Caco-2 (cell line): ENCODE measurements around the gene RBM17. TPM values are rescaled to one million over a fixed set of nuclear protein-coding genes. Genes with fewer than 3 reads are reported as not detected.

Source experiments
- BruUV-seq: library from RNA; stranded (reverse); fragments of 400-500 nt; replicated peaks from 2 replicates; lab custom pipeline; 2021; lab: Mats Ljungman, UMichigan
- CTCF ChIA-PET: fragments of 300-600 bp; sonication (Branson Sonifier 250); formaldehyde crosslinking; loops from one replicate; lab custom pipeline; 2022; ENCODE audit warnings: antibody characterized with exemption; lab: Charles Lee
- POLR2A ChIA-PET: fragments of 300-600 bp; sonication (Branson Sonifier 250); formaldehyde crosslinking; loops from one replicate; lab custom pipeline; 2022; ENCODE audit warnings: antibody characterized with exemption; lab: Charles Lee
- DNase-seq, 2 experiments: peaks; one replicate each; pipeline versions ENCODE4 v3.0.0 to v3.0.0-alpha.2; 2020 to 2022
- H3K27me3 ChIP-seq: replicated peaks from 2 replicates; pipeline ENCODE4 v1.6.0; 2011; ENCODE audit warnings: low read length; ENCODE audit not compliant: control insufficient read depth, insufficient read depth
- H3K36me3 ChIP-seq: 2 replicates; pipeline ENCODE4 v1.5.1; 2011; ENCODE audit warnings: low read length; ENCODE audit not compliant: control insufficient read depth, insufficient read depth
- H3K4me1 ChIP-seq: fragments of 250-450 bp; sonication (Bioruptor Pico); 2 replicates; pipeline ENCODE4 v1.5.1; 2020; ENCODE audit warnings: mild to moderate bottlenecking
- H3K4me3 ChIP-seq: 2 replicates; pipeline ENCODE4 v1.5.1; 2011; ENCODE audit warnings: low read depth, mild to moderate bottlenecking, control low read depth, low read length
- H3K9me3 ChIP-seq: fragments of 250-450 bp; sonication (Bioruptor Pico); 2 replicates; pipeline ENCODE4 v1.5.1; 2020; ENCODE audit warnings: mild to moderate bottlenecking, moderate library complexity
- H3K27ac Mint-ChIP-seq: one replicate; pipeline ENCODE4 v1.8.0; 2022; ENCODE audit warnings: mixed read lengths; ENCODE audit not compliant: unreplicated experiment
- H3K27me3 Mint-ChIP-seq: one replicate; pipeline ENCODE4 v1.8.0; 2022; ENCODE audit warnings: mixed read lengths; ENCODE audit not compliant: insufficient read depth, unreplicated experiment
- H3K36me3 Mint-ChIP-seq: one replicate; pipeline ENCODE4 v1.8.0; 2022; ENCODE audit warnings: mild to moderate bottlenecking, mixed read lengths; ENCODE audit not compliant: insufficient read depth, unreplicated experiment
- H3K4me1 Mint-ChIP-seq: one replicate; pipeline ENCODE4 v1.8.0; 2022; ENCODE audit warnings: low read depth, mixed read lengths; ENCODE audit not compliant: unreplicated experiment
- H3K4me3 Mint-ChIP-seq: one replicate; pipeline ENCODE4 v1.8.0; 2022; ENCODE audit warnings: mild to moderate bottlenecking, moderate library complexity, mixed read lengths; ENCODE audit not compliant: unreplicated experiment
- H3K9me3 Mint-ChIP-seq: one replicate; pipeline ENCODE4 v1.8.0; 2022; ENCODE audit warnings: mixed read lengths; ENCODE audit not compliant: unreplicated experiment
- CTCF ChIP-seq, 2 experiments: fragments of 200-600 bp in 1 of 2; IDR thresholded peaks; 1 replicate in 1 of 2; 2 replicates in 1 of 2; pipeline versions ENCODE4 v1.5.1 to v1.8.0; 2011 to 2022; ENCODE audit warnings: antibody characterized with exemption in 1 of 2, control low read depth in 1 of 2, inconsistent platforms in 1 of 2, low read depth in 1 of 2, low read length in 1 of 2, mild to moderate bottlenecking in 1 of 2, moderate library complexity in 1 of 2; ENCODE audit not compliant: insufficient read depth in 1 of 2, severe bottlenecking in 1 of 2, unreplicated experiment in 1 of 2
- intact Hi-C: fragments of 100-400 bp; cut with micrococcal nuclease; formaldehyde crosslinking; loops from one replicate; pipeline ENCODE4 v1.10.0; 2022; ENCODE audit not compliant: unreplicated experiment
- total RNA-seq: library from RNA; stranded (reverse); gene quantifications from 2 replicates; pipeline ENCODE4 v1.2.3, GENCODE V29; 2022

The RBM17 gene
- total RNA-seq, 1 experiment from 2014 or later, result 290 TPM

- POLR2A ChIA-PET, result no interaction called here
- intact Hi-C loops, result no loop called here
- no peak for TF ChIP-seq CTCF (IDR thresholded peaks at IDR 0.05; ENCODE audit: insufficient read depth in 1 of 2, low read depth in 1 of 2, low read length in 1 of 2, severe bottlenecking in 1 of 2, unreplicated experiment in 1 of 2)
- Mint-ChIP-seq H3K4me1 (no peaks in the 10 kb centered on the region), H3K9me3 (no peaks in the 10 kb centered on the region), H3K36me3 (peaks cover 16% of the 10 kb centered on the region), H3K4me3 (no peak overlapping the region), H3K27ac (peak overlapping the region; percentile 0), H3K27me3 (no peaks in the 10 kb centered on the region)
- Histone ChIP-seq H3K4me1 (no peaks in the 10 kb centered on the region), H3K36me3 (no peaks in the 10 kb centered on the region; the same call in 1 of the 2 replicates), H3K4me3 (no peak overlapping the region), H3K9me3 (no peaks in the 10 kb centered on the region), H3K27me3 (no peaks in the 10 kb centered on the region)
- CTCF ChIA-PET, result no interaction called here
- no TSS peak for BruUV-seq
- no peak for DNase-seq
These were observed 65.0 kb downstream of the RBM17 start for GRCh38 chr10:6153845-6154244.

GRCh38 chr10:6154566-6154965 is 65.7 kb downstream of the RBM17 start:
- Histone ChIP-seq H3K4me3 (no peak overlapping the region), H3K36me3 (no peaks in the 10 kb centered on the region; the same call in 1 of the 2 replicates), H3K4me1 (no peaks in the 10 kb centered on the region), H3K27me3 (no peaks in the 10 kb centered on the region), H3K9me3 (no peaks in the 10 kb centered on the region)
- intact Hi-C loops, result no loop called here
- DNase-seq, result no peak
- no peak overlapping the region for H3K4me3 Mint-ChIP-seq
- TF ChIP-seq CTCF (IDR thresholded peaks at IDR 0.05; ENCODE audit: insufficient read depth in 1 of 2, low read depth in 1 of 2, low read length in 1 of 2, severe bottlenecking in 1 of 2, unreplicated experiment in 1 of 2), result no peak
- POLR2A ChIA-PET, result no interaction called here
- no peaks in the 10 kb centered on the region for H3K4me1 Mint-ChIP-seq
- BruUV-seq, result no TSS peak
- no peaks in the 10 kb centered on the region for H3K27me3 Mint-ChIP-seq
- H3K27ac Mint-ChIP-seq, result no peak overlapping the region
- H3K9me3 Mint-ChIP-seq, result no peaks in the 10 kb centered on the region
- CTCF ChIA-PET, result no interaction called here
- peaks cover 18% of the 10 kb centered on the region for H3K36me3 Mint-ChIP-seq

GRCh38 chr10:6158276-6158675 is 69.4 kb downstream of the RBM17 start:
- Histone ChIP-seq H3K36me3 (no peaks in the 10 kb centered on the region), H3K4me1 (peaks cover 15% of the 10 kb centered on the region), H3K4me3 (no peak overlapping the region), H3K27me3 (no peaks in the 10 kb centered on the region), H3K9me3 (no peaks in the 10 kb centered on the region)
- POLR2A ChIA-PET, result no interaction called here
- TF ChIP-seq CTCF (IDR thresholded peaks at IDR 0.05; ENCODE audit: insufficient read depth in 1 of 2, low read depth in 1 of 2, low read length in 1 of 2, severe bottlenecking in 1 of 2, unreplicated experiment in 1 of 2), result no peak
- H3K27ac Mint-ChIP-seq, result no peak overlapping the region
- peaks cover 17% of the 10 kb centered on the region for H3K4me1 Mint-ChIP-seq
- no TSS peak for BruUV-seq
- CTCF ChIA-PET, result no interaction called here
- intact Hi-C loops, result no loop called here
- no peaks in the 10 kb centered on the region for H3K9me3 Mint-ChIP-seq
- DNase-seq, result no peak
- H3K27me3 Mint-ChIP-seq, result no peaks in the 10 kb centered on the region
- H3K36me3 Mint-ChIP-seq, result peaks cover 12% of the 10 kb centered on the region
- H3K4me3 Mint-ChIP-seq, result no peak overlapping the region
